Skin of body (tissue), 2 donors: ENCODE measurements around the gene FNBP1L. TPM values are rescaled to one million over a fixed set of nuclear protein-coding genes. Genes with fewer than 3 reads are reported as not detected.

Experiments used
- DNase-seq: peaks from one replicate; lab custom pipeline; 2025; lab: John Stamatoyannopoulos, UW
- total RNA-seq: library from RNA; depleted of rRNA; stranded (reverse); fragments of >200 nt; gene quantifications from one replicate; pipeline ENCODE4 v1.2.3, GENCODE V29; 2014

The FNBP1L gene
- 49.0 TPM for total RNA-seq

- peak; percentile 31 for DNase-seq
These were observed at the start of gene FNBP1L for GRCh38 chr1:93447481-93448291. Gene FNBP1L, plus strand, starts transcription at chr1:93448118. Its CDS starts 164 bp downstream, at chr1:93448282.

GRCh38 chr1:93399781-93400180 is 48.1 kb upstream of the FNBP1L start:
- DNase-seq = no peak

GRCh38 chr1:93408203-93408602 is 39.7 kb upstream of the FNBP1L start:
- DNase-seq = no peak

GRCh38 chr1:93411000-93411399 is 36.9 kb upstream of the FNBP1L start:
- no peak for DNase-seq

- no peak for DNase-seq
These were observed 33.2 kb upstream of the FNBP1L start for GRCh38 chr1:93414749-93415148.

- no peak for DNase-seq
These were observed 32.6 kb upstream of the FNBP1L start for GRCh38 chr1:93415296-93415695.

- DNase-seq = no peak
These were observed 31.7 kb upstream of the FNBP1L start for GRCh38 chr1:93416183-93416582.

- no peak for DNase-seq
These were observed 28.6 kb upstream of the FNBP1L start for GRCh38 chr1:93419344-93419743.

- no peak for DNase-seq
These were observed 27.5 kb upstream of the FNBP1L start for GRCh38 chr1:93420400-93420799.

- no peak for DNase-seq
These were observed 21.7 kb upstream of the FNBP1L start for GRCh38 chr1:93426181-93426580.

GRCh38 chr1:93427656-93428055 is 20.3 kb upstream of the FNBP1L start:
- no peak for DNase-seq

- DNase-seq = no peak
These were observed 14.4 kb upstream of the FNBP1L start for GRCh38 chr1:93433407-93433961.

GRCh38 chr1:93434088-93434487 is 13.8 kb upstream of the FNBP1L start:
- DNase-seq = no peak

- no peak for DNase-seq
These were observed 12.9 kb upstream of the FNBP1L start for GRCh38 chr1:93434987-93435386.

GRCh38 chr1:93435443-93435842 is 12.5 kb upstream of the FNBP1L start:
- DNase-seq = no peak

GRCh38 chr1:93436496-93436895 is 11.4 kb upstream of the FNBP1L start:
- DNase-seq = no peak

- DNase-seq = no peak
These were observed 9.8 kb upstream of the FNBP1L start for GRCh38 chr1:93437976-93438605.

GRCh38 chr1:93438716-93439115 is 9.2 kb upstream of the FNBP1L start:
- no peak for DNase-seq

GRCh38 chr1:93440272-93440671 is 7.6 kb upstream of the FNBP1L start:
- DNase-seq = no peak

GRCh38 chr1:93440706-93441105 is 7.2 kb upstream of the FNBP1L start:
- no peak for DNase-seq

- no peak for DNase-seq
These were observed 6.3 kb upstream of the FNBP1L start for GRCh38 chr1:93441589-93441988.

- DNase-seq = no peak
These were observed 5.8 kb upstream of the FNBP1L start for GRCh38 chr1:93442008-93442666.
